Measurements from ENCODE around the gene CGB1. TPM values are rescaled to one million over a fixed set of nuclear protein-coding genes. Genes with fewer than 3 reads are reported as not detected.

CGB1 gene
- total RNA-seq, 2 donors from 2014 or later, result not detected

DNA sequence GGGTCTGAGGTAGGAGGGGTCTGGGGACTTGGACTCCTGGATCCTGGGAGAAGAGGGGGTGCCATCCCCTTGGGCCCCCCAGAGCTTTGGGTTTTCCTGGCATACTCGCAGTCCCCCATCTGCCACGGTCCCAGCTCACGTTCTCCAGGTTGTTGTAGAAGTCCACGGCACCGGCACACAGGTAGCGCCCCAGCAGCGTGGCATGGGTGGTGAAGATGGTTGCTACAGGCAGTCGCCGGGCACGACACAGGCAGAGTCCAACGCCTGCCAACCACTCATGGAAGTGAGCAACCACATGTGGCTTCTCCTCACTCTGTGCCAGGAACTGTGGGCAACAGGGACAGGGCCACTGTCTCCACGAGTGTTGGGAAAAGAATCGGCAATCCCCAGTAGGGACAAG, 51.0 kb downstream of the CGB1 start:
- no peak for TF ChIP-seq POLR2A (IDR thresholded peaks at IDR 0.05)
- TF ChIP-seq, protein P1, sequence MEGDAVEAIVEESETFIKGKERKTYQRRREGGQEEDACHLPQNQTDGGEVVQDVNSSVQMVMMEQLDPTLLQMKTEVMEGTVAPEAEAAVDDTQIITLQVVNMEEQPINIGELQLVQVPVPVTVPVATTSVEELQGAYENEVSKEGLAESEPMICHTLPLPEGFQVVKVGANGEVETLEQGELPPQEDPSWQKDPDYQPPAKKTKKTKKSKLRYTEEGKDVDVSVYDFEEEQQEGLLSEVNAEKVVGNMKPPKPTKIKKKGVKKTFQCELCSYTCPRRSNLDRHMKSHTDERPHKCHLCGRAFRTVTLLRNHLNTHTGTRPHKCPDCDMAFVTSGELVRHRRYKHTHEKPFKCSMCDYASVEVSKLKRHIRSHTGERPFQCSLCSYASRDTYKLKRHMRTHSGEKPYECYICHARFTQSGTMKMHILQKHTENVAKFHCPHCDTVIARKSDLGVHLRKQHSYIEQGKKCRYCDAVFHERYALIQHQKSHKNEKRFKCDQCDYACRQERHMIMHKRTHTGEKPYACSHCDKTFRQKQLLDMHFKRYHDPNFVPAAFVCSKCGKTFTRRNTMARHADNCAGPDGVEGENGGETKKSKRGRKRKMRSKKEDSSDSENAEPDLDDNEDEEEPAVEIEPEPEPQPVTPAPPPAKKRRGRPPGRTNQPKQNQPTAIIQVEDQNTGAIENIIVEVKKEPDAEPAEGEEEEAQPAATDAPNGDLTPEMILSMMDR (IDR thresholded peaks at IDR 0.05), result no peak
- TF ChIP-seq POLR2AphosphoS5 (IDR thresholded peaks at IDR 0.05), result no peak
- Histone ChIP-seq H3K27me3 (replicated peaks; ENCODE audit: insufficient read depth) (no peaks in the 10 kb centered on the region), H3K36me3 (peaks cover 0 to 4% of the 10 kb centered on the region in 2 donors), H3K9me3 (no peaks in the 10 kb centered on the region), H3K27ac (no peak overlapping the region), H3K4me1 (replicated peaks) (peaks cover 2% of the 10 kb centered on the region), H3K4me3 (no peak overlapping the region)
- DNase-seq (ENCODE audit: low spot score), result no peak
- intact Hi-C loops (cut with DNase I), result no loop called here
- 96% methylated on average over 13 of the region's 13 CpGs for WGBS

Small RNAs within 50 kb of the gene (microRNA-seq; reads per million reads assigned to microRNA genes)
- not detected for gene MIR6798

Small RNAs within 50 kb of the gene (small RNA-seq; reads per million reads assigned to genes)
- gene MIR6798 (0 reads per million in 2 donors), gene RN7SL708P (0 reads per million in 2 donors)

Other genes with a start within 250 kb of the CGB1 start
- gene BCAT2, start 225.9 kb downstream of the CGB1 start, total RNA-seq, result 10 to 100 TPM; 71.8 to 92.0 TPM
- gene HSD17B14, start 200.4 kb downstream of the CGB1 start, total RNA-seq, result 10 to 100 TPM; 11.0 to 11.2 TPM
- 10 to 100 TPM in 1 of 2 donors, 1 to 10 TPM in 1; 9.4 to 22.9 TPM for gene PLEKHA4, start 168.3 kb downstream of the CGB1 start, total RNA-seq
- 10 to 100 TPM; 35.1 to 49.0 TPM for gene PPP1R15A, start 164.5 kb downstream of the CGB1 start, total RNA-seq
- gene TULP2, start 138.2 kb downstream of the CGB1 start, total RNA-seq, result 10 to 100 TPM in 1 of 2 donors, not detected in 1; 10.7 TPM
- 100 to 1,000 TPM; 432 to 441 TPM for gene NUCB1, start 136.6 kb downstream of the CGB1 start, total RNA-seq
- gene DHDH, start 103.2 kb downstream of the CGB1 start, total RNA-seq, result 10 to 100 TPM in 1 of 2 donors, 1 to 10 TPM in 1; 4.6 to 12.6 TPM
- 10 to 100 TPM; 52.1 to 62.3 TPM for gene BAX, start 82.0 kb downstream of the CGB1 start, total RNA-seq
- 1,000 to 10,000 TPM; 1,764 to 2,124 TPM for gene FTL, start 71.6 kb downstream of the CGB1 start, total RNA-seq
- gene GYS1, start 43.6 kb downstream of the CGB1 start, total RNA-seq, result 10 to 100 TPM; 47.3 to 52.0 TPM
- 100 to 1,000 TPM; 110 to 126 TPM for gene RUVBL2, start 43.0 kb downstream of the CGB1 start, total RNA-seq
- 1 to 10 TPM in 1 of 2 donors, not detected in 1; 5.2 TPM for gene LHB, start 19.8 kb downstream of the CGB1 start, total RNA-seq
- not detected for gene CGB3, start 12.6 kb downstream of the CGB1 start, total RNA-seq
- not detected for gene CGB2, start 5.0 kb downstream of the CGB1 start, total RNA-seq
- not detected for gene CGB5, start 7.0 kb upstream of the CGB1 start, total RNA-seq
- gene CGB8, start 12.2 kb upstream of the CGB1 start, total RNA-seq, result not detected
- gene CGB7, start 20.9 kb upstream of the CGB1 start, total RNA-seq, result 1 to 10 TPM; 2.0 to 2.1 TPM
- gene NTF4, start 27.9 kb upstream of the CGB1 start, total RNA-seq, result 10 to 100 TPM in 1 of 2 donors, 1 to 10 TPM in 1; 7.0 to 24.4 TPM
- not detected for gene KCNA7, start 35.8 kb upstream of the CGB1 start, total RNA-seq
- 100 to 1,000 TPM; 318 to 391 TPM for gene SNRNP70, start 48.6 kb upstream of the CGB1 start, total RNA-seq
- 10 to 100 TPM; 31.2 to 64.3 TPM for gene LIN7B, start 77.5 kb upstream of the CGB1 start, total RNA-seq
- 10 to 100 TPM in 1 of 2 donors, 1 to 10 TPM in 1; 2.2 to 11.1 TPM for gene C19orf73, start 82.2 kb upstream of the CGB1 start, total RNA-seq
- 10 to 100 TPM; 12.3 to 18.2 TPM for gene PPFIA3, start 82.6 kb upstream of the CGB1 start, total RNA-seq
- 1 to 10 TPM; 3.8 to 6.7 TPM for gene HRC, start 118.5 kb upstream of the CGB1 start, total RNA-seq
- gene TRPM4, start 120.9 kb upstream of the CGB1 start, total RNA-seq, result 100 to 1,000 TPM in 1 of 2 donors, 10 to 100 TPM in 1; 99.0 to 126 TPM

Data from prostate gland (tissue), 2 donors.